Heart left ventricle (tissue), 16 donors: ENCODE measurements around the gene KNSTRN. TPM values are rescaled to one million over a fixed set of nuclear protein-coding genes. Genes with fewer than 3 reads are reported as not detected.

ENCODE experiments used
- ATAC-seq, 4 donors: fragments of 200-7000 bp; cut with Tn5 transposase; one replicate each; pipeline ENCODE4 v1.9.1; 2020 to 2022; ENCODE audit warnings: moderate library complexity in 4 of 4, mild to moderate bottlenecking in 3 of 4, moderate number of reproducible peaks in 1 of 4
- DNase-seq, 5 donors: peaks; one replicate each; pipeline ENCODE4 v3.0.0-alpha.2; 2020
- H3K27ac ChIP-seq, 12 donors: fragments of 200-600 bp; sonication (generic) in 4 of 12; one replicate each; pipeline versions ENCODE4 v1.5.0 to v1.8.0; 2016 to 2022; ENCODE audit warnings: mild to moderate bottlenecking in 2 of 12
- H3K27me3 ChIP-seq, 9 donors: fragments of 200-600 bp; sonication (generic) in 2 of 9; one replicate each; pipeline versions ENCODE4 v1.5.1 to v1.8.0; 2016 to 2022; ENCODE audit warnings: mild to moderate bottlenecking in 3 of 9
- H3K36me3 ChIP-seq, 9 donors: fragments of 200-600 bp; sonication (generic) in 2 of 9; one replicate each; pipeline versions ENCODE4 v1.5.0 to v1.8.0; 2018 to 2022; ENCODE audit warnings: mild to moderate bottlenecking in 2 of 9
- H3K4me1 ChIP-seq, 12 donors: fragments of 200-600 bp; sonication (generic) in 4 of 12; one replicate each; pipeline versions ENCODE4 v1.5.0 to v1.8.0; 2016 to 2022; ENCODE audit warnings: mild to moderate bottlenecking in 3 of 12
- H3K4me3 ChIP-seq, 12 donors: fragments of 200-600 bp; sonication (generic) in 4 of 12; one replicate each; pipeline versions ENCODE4 v1.5.0 to v1.8.0; 2017 to 2022; ENCODE audit warnings: mild to moderate bottlenecking in 9 of 12, moderate library complexity in 4 of 12
- H3K9me3 ChIP-seq, 12 donors: fragments of 200-600 bp; sonication (generic) in 4 of 12; one replicate each; pipeline versions ENCODE4 v1.5.0 to v1.8.0; 2016 to 2022; ENCODE audit warnings: mild to moderate bottlenecking in 1 of 12
- CTCF ChIP-seq, 12 donors: fragments of 200-600 bp; sonication (generic) in 4 of 12; IDR thresholded peaks; one replicate each; pipeline versions ENCODE4 v1.5.0 to v1.8.0; 2018 to 2022; ENCODE audit warnings: antibody characterized with exemption in 12 of 12, mild to moderate bottlenecking in 5 of 12
- POLR2A ChIP-seq, 2 donors: fragments of 450-650 bp; IDR thresholded peaks; one replicate each; pipeline ENCODE4 v1.6.1; 2017; ENCODE audit warnings: antibody characterized with exemption in 2 of 2, mild to moderate bottlenecking in 2 of 2, moderate library complexity in 2 of 2
- whole genome bisulfite sequencing, 4 donors: extraction: QIAGEN DNeasy Blood & Tissue Kit in 2 of 4; methylation state at CpG; one replicate each; pipeline versions ENCODE4 v1.1.5 to v1.1.7; 2013 to 2018; 5-methylcytosine and 5-hydroxymethylcytosine counted together
- intact Hi-C, 10 donors: fragments of 100-400 bp; cut with DNase I; formaldehyde crosslinking; loops; one replicate each; pipeline versions ENCODE4 v1.11.1 to v1.14.2; 2022
- polyA plus RNA-seq, 2 donors: library from polyadenylated mRNA; stranded (reverse); fragments of 200-250 nt; gene quantifications; one replicate each; pipeline ENCODE4 v1.2.3, GENCODE V29; 2013
- total RNA-seq, 9 donors: library from RNA; depleted of rRNA in 2 of 9; stranded (reverse); fragments of >200 nt in 2 of 9; fragmentation: NEBNext Ultra II Directional in 3 of 9; extraction: Animal tissue kit (Norgen Biotek cat#: 25700) in 3 of 9; gene quantifications; one replicate each; pipeline versions ENCODE4 v1.1.0 to v1.2.4, GENCODE V29; 2016 to 2023
- donor health status: ischemic (EF 13 %, LVEDD 7.1; RV severe dilation, severe dysfunction).
- donor health status: healthy with polysubstance abuse.
- donor health status: DM: no; HTN: yes; CAD: no.
- donor health status: DM: no; HTN: no; CAD: no.
- donor health status: ischemic (EF 25% LVEDD 6.9; RV normal size, moderate dysfunction).
- donor health status: ischemic (EF 25% LVEDD 5.7; RV mildly dilated, moderate dysfunction).
- donor health status: healthy.
- donor health status: DM: yes; HTN: yes; CAD: no.
- donor health status: ischemic (EF 35%, LVEDD 5.7; RV mildly dilated, moderate dysfunction).
- donor health status: nonischemic (EF 11% LVEDD 7.7; RV severe dilation, severe dysfunction).
- donor health status: DM: yes; HTN: yes; CAD: no.
- donor health status: PGD.
- donor health status: ischemic (EF 29% LVEDD 5.4; RV normal size, mild dysfunction).
- donor health status: nonischemic (EF 23%, LVEDD 6.1; RV moderate dilation, normal function).

KNSTRN gene
- total and polyA plus RNA-seq, 11 donors: 8.0 to 20.1 (median 9.9) TPM

GRCh38 chr15:40348474-40348870, 34.0 kb upstream of the KNSTRN start:
- Histone ChIP-seq H3K4me1 (peaks cover 0 to 24% (median 13%) of the 10 kb centered on the region in 12 donors), H3K27me3 (no peaks in the 10 kb centered on the region), H3K4me3 (no peak overlapping the region), H3K9me3 (no peaks in the 10 kb centered on the region), H3K36me3 (no peaks in the 10 kb centered on the region), H3K27ac (no peak overlapping the region)
- intact Hi-C loops: no loop called here
- peak in 2 of 4 donors; percentile 9 to 38 for ATAC-seq
- TF ChIP-seq CTCF (IDR thresholded peaks at IDR 0.05) (no peak), POLR2A (IDR thresholded peaks at IDR 0.05) (no peak)
- peak in 1 of 5 donors; percentile 49 for DNase-seq
- WGBS, 4 donors: 70 to 79% (median 75%) methylated on average over 5 of the region's 5 CpGs

- ATAC-seq (no peak), DNase-seq (peak in 1 of 5 donors; percentile 42)
- H3K9me3 ChIP-seq: no peaks in the 10 kb centered on the region
- peaks cover 0 to 23% (median 8%) of the 10 kb centered on the region in 12 donors for H3K4me1 ChIP-seq
- H3K36me3 ChIP-seq: no peaks in the 10 kb centered on the region
- H3K4me3 ChIP-seq: no peak overlapping the region
- intact Hi-C loops: no loop called here
- no peaks in the 10 kb centered on the region for H3K27me3 ChIP-seq
- TF ChIP-seq CTCF (IDR thresholded peaks at IDR 0.05): no peak
- TF ChIP-seq POLR2A (IDR thresholded peaks at IDR 0.05): no peak
- H3K27ac ChIP-seq: no peak overlapping the region
- 92 to 97% (median 94%) methylated on average over 5 of the region's 5 CpGs for WGBS, 4 donors
Observed at GRCh38 chr15:40349163-40349562, 33.4 kb upstream of the KNSTRN start.

GRCh38 chr15:40352281-40352901, 30.1 kb upstream of the KNSTRN start:
- no peaks in the 10 kb centered on the region for H3K9me3 ChIP-seq
- WGBS, 4 donors: 84 to 90% (median 86%) methylated on average over 7 of the region's 7 CpGs
- H3K36me3 ChIP-seq: no peaks in the 10 kb centered on the region
- intact Hi-C loops: no loop called here
- DNase-seq (peak in 2 of 5 donors; percentile 2 to 17), ATAC-seq (no peak)
- no peak for TF ChIP-seq CTCF (IDR thresholded peaks at IDR 0.05)
- TF ChIP-seq POLR2A (IDR thresholded peaks at IDR 0.05): no peak
- peaks cover 0 to 24% (median 3%) of the 10 kb centered on the region in 12 donors for H3K4me1 ChIP-seq
- no peak overlapping the region for H3K27ac ChIP-seq
- no peak overlapping the region for H3K4me3 ChIP-seq
- no peaks in the 10 kb centered on the region for H3K27me3 ChIP-seq

GRCh38 chr15:40353697-40354096, 28.8 kb upstream of the KNSTRN start:
- intact Hi-C loops: no loop called here

More at GRCh38 chr15:40353697-40354096, 28.8 kb upstream of the KNSTRN start:
- Histone ChIP-seq H3K36me3 (no peaks in the 10 kb centered on the region), H3K9me3 (no peaks in the 10 kb centered on the region), H3K27me3 (no peaks in the 10 kb centered on the region), H3K4me1 (peaks cover 0 to 27% (median 9%) of the 10 kb centered on the region in 12 donors), H3K27ac (no peak overlapping the region), H3K4me3 (no peak overlapping the region)
- WGBS, 4 donors: 58 to 82% (median 70%) methylated on average over 5 of the region's 5 CpGs
- no peak for ATAC-seq
- TF ChIP-seq POLR2A (IDR thresholded peaks at IDR 0.05): no peak
- no peak for TF ChIP-seq CTCF (IDR thresholded peaks at IDR 0.05)
- peak in 2 of 5 donors; percentile 11 to 19 for DNase-seq
